Esophagus squamous epithelium (tissue), 5 donors: Measurements from ENCODE around the gene LRCOL1. TPM values are rescaled to one million over a fixed set of nuclear protein-coding genes. Genes with fewer than 3 reads are reported as not detected.
A peak's percentile ranks its signal among the peaks of the same experiment; 100 is the strongest.

ENCODE experiments used
- DNase-seq: peaks from one replicate; lab custom pipeline; 2025; lab: John Stamatoyannopoulos, UW
- H3K27ac ChIP-seq, 4 donors: fragments of 200-600 bp; sonication (generic); one replicate each; pipeline ENCODE4 v1.5.1; 2016 to 2019; ENCODE audit warnings: mild to moderate bottlenecking in 1 of 4
- H3K27me3 ChIP-seq, 4 donors: fragments of 200-600 bp; sonication (generic); 1 replicate in 3 of 4; 2 replicates in 1 of 4; pipeline versions ENCODE4 v1.5.1 to v1.6.0; 2017 to 2021; ENCODE audit warnings: antibody characterized with exemption in 1 of 4
- H3K36me3 ChIP-seq, 3 donors: fragments of 200-600 bp; sonication (generic); one replicate each; pipeline ENCODE4 v1.5.1; 2016 to 2019
- H3K4me1 ChIP-seq, 3 donors: fragments of 200-600 bp; sonication (generic); one replicate each; pipeline ENCODE4 v1.5.1; 2017 to 2019
- H3K4me3 ChIP-seq, 4 donors: fragments of 200-600 bp; sonication (generic); 1 replicate in 3 of 4; 2 replicates in 1 of 4; pipeline ENCODE4 v1.5.1; 2016 to 2019; ENCODE audit warnings: mild to moderate bottlenecking in 2 of 4, moderate library complexity in 1 of 4
- H3K9me3 ChIP-seq, 3 donors: fragments of 200-600 bp; sonication (generic); one replicate each; pipeline ENCODE4 v1.5.1; 2016 to 2019
- POLR2A ChIP-seq, 4 donors: fragments of 450-650 bp; IDR thresholded peaks; one replicate each; pipeline ENCODE4 v1.6.1; 2017; ENCODE audit warnings: antibody characterized with exemption in 4 of 4, mild to moderate bottlenecking in 4 of 4, moderate library complexity in 3 of 4
- WGBS, 2 donors: methylation state at CpG; one replicate each; pipeline ENCODE4 v1.1.5; 2018; 5-methylcytosine and 5-hydroxymethylcytosine counted together
- intact Hi-C: fragments of 100-400 bp; cut with DNase I; formaldehyde crosslinking; loops from one replicate; pipeline ENCODE4 v1.15.0; 2022
- total RNA-seq, 4 donors: library from RNA; depleted of rRNA; stranded (reverse); fragments of >200 nt; gene quantifications; one replicate each; pipeline ENCODE4 v1.1.0, GENCODE V29; 2016
- TF ChIP-seq, protein P1 (sequence below), 6 experiments: fragments of 450-650 bp in 4 of 6; fragments of 200-600 bp in 2 of 6; sonication (generic) in 2 of 6; IDR thresholded peaks; one replicate each; pipeline ENCODE4 v1.5.1; 2016 to 2019; ENCODE audit warnings: antibody characterized with exemption in 6 of 6, mild to moderate bottlenecking in 4 of 6, moderate library complexity in 4 of 6
- donor health status: DM: yes; HTN: yes; CAD: no.

The LRCOL1 gene
- total RNA-seq, 4 donors from 2014 or later: 1.5 TPM; not detected in 3

DNA sequence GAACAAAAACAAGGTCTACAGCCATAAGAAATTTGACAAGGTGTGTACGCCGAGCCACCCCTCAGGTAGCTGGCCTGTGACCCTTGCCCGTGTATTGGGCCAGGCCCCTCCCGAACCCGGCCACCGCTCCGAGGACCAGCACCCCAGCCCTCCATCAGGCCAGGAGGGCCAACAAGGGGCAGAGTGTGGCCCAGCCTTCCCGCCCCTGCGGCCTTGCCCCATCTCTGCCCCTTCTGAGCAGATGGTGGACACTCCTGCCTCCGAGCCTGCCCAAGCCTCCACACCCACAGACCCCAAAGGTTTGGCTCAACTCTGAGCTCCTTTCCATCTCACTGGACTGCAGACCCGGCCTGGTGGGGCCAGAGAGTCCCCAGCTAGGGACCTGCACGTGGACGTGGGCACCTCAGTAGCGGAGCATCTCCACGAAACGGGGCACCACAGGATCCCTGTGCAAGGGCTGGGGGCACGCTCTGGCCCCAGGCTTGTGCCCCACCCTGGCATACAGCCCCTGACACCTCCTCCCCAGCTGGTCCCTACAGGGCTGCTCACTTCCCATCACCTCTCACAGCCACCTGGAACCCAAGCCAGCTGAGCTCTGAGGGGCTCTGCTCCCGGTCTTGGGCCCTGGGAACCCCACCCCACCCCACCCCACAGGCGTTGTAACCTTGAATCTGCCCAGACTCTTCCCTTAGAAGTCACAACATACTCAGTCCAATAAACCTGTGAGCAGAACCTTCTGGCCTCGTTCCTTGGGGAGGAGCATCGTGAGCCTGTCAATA lies 11.5 kb upstream of the LRCOL1 start:
- 78 to 83% methylated on average over 6 to 7 of the region's 21 CpGs for WGBS, 2 donors
- Histone ChIP-seq H3K4me3 (no peak overlapping the region), H3K9me3 (peaks cover 0 to 10% (median 6%) of the 10 kb centered on the region in 3 donors), H3K27me3 (peaks cover 4 to 50% (median 18%) of the 10 kb centered on the region in 4 donors), H3K36me3 (peaks cover 0 to 26% (median 11%) of the 10 kb centered on the region in 3 donors), H3K27ac (peak overlapping the region in 3 of 4 donors; percentile 55 to 73 (median 59)), H3K4me1 (peaks cover 16 to 45% (median 20%) of the 10 kb centered on the region in 3 donors)
- DNase-seq: no peak
- TF ChIP-seq, protein P1, sequence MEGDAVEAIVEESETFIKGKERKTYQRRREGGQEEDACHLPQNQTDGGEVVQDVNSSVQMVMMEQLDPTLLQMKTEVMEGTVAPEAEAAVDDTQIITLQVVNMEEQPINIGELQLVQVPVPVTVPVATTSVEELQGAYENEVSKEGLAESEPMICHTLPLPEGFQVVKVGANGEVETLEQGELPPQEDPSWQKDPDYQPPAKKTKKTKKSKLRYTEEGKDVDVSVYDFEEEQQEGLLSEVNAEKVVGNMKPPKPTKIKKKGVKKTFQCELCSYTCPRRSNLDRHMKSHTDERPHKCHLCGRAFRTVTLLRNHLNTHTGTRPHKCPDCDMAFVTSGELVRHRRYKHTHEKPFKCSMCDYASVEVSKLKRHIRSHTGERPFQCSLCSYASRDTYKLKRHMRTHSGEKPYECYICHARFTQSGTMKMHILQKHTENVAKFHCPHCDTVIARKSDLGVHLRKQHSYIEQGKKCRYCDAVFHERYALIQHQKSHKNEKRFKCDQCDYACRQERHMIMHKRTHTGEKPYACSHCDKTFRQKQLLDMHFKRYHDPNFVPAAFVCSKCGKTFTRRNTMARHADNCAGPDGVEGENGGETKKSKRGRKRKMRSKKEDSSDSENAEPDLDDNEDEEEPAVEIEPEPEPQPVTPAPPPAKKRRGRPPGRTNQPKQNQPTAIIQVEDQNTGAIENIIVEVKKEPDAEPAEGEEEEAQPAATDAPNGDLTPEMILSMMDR (IDR thresholded peaks at IDR 0.05): no peak
- no peak for TF ChIP-seq POLR2A (IDR thresholded peaks at IDR 0.05)
- intact Hi-C loops: no loop called here

DNA sequence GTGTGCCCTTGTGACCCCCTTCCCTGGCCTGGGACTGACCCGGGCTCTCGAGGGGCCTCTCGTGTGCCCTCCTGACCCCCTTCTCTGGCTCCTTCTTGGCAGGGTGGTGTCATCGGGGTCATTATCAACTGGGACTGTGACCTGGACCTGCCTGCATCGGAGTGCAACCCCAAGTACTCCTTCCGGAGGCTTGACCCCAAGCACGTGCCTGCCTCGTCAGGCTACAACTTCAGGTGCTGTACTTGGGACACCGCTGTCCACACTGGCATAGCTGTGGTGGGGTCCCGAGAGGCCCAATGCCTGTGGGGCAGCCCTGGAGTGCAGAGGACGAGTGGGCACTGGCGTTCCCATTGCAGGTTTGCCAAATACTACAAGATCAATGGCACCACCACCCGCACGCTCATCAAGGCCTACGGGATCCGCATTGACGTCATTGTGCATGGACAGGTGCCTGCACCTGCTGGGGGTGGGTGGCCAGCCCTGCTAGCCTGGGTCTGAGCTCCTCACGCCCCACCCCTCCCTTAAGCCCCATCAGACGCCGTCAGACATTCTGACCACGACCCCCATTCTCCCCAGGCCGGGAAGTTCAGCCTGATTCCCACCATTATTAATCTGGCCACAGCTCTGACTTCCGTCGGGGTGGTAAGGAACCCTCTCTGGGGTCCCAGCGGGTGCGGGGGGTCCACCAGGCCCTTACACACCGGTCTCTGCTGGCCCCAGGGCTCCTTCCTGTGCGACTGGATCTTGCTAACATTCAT lies 10.7 kb upstream of the LRCOL1 start:
- H3K27ac ChIP-seq: no peak overlapping the region
- TF ChIP-seq, protein P1 (IDR thresholded peaks at IDR 0.05): no peak
- no peak for TF ChIP-seq POLR2A (IDR thresholded peaks at IDR 0.05)
- 40 to 62% methylated on average over 1 to 10 of the region's 28 CpGs for WGBS, 2 donors
- H3K9me3 ChIP-seq: peaks cover 0 to 17% (median 14%) of the 10 kb centered on the region in 3 donors
- peaks cover 4 to 58% (median 23%) of the 10 kb centered on the region in 4 donors for H3K27me3 ChIP-seq
- no peak for DNase-seq
- H3K4me1 ChIP-seq: peaks cover 16 to 45% (median 20%) of the 10 kb centered on the region in 3 donors
- intact Hi-C loops: no loop called here
- peaks cover 0 to 24% (median 11%) of the 10 kb centered on the region in 3 donors for H3K36me3 ChIP-seq
- no peak overlapping the region for H3K4me3 ChIP-seq

DNA sequence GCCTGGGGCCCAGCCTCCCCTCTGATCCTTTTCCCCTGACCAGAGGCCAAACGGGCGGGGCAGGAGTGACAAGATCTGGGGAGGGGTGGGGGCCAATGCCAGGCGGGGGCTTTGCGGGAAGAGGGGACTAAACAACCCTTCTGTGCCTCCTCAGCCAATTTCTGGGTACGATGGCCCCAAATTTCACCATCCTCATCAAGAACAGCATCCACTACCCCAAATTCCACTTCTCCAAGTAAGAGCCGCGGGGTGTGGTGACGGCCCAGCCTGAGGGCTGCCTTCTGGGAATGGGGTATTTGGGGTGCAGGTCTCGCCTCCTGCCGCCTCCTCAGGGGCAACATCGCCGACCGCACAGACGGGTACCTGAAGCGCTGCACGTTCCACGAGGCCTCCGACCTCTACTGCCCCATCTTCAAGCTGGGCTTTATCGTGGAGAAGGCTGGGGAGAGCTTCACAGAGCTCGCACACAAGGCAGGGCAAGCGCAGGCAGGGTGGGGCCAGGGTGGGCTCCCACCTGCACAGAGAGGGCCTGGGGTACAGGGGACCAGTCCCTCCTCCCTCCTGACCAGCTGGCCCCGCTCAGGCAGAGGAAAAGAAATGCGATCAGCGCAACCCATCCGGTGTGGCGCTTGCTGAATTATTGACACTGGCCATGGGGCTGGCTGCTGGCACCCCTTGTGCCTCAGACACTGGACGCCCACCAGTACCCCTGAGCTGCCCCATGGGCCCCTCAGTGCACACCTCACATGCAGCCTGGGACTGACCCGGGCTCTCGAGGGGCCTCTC lies 9.9 kb upstream of the LRCOL1 start:
- H3K4me1 ChIP-seq: peaks cover 16 to 45% (median 20%) of the 10 kb centered on the region in 3 donors
- intact Hi-C loops: no loop called here
- peaks cover 0 to 16% (median 11%) of the 10 kb centered on the region in 3 donors for H3K36me3 ChIP-seq
- peaks cover 0 to 18% (median 17%) of the 10 kb centered on the region in 3 donors for H3K9me3 ChIP-seq
- no peak overlapping the region for H3K4me3 ChIP-seq
- 51 to 52% methylated on average over 3 to 9 of the region's 29 CpGs for WGBS, 2 donors
- no peak overlapping the region for H3K27ac ChIP-seq
- DNase-seq: no peak
- TF ChIP-seq POLR2A (IDR thresholded peaks at IDR 0.05): no peak
- H3K27me3 ChIP-seq: peaks cover 4 to 66% (median 26%) of the 10 kb centered on the region in 4 donors

DNA sequence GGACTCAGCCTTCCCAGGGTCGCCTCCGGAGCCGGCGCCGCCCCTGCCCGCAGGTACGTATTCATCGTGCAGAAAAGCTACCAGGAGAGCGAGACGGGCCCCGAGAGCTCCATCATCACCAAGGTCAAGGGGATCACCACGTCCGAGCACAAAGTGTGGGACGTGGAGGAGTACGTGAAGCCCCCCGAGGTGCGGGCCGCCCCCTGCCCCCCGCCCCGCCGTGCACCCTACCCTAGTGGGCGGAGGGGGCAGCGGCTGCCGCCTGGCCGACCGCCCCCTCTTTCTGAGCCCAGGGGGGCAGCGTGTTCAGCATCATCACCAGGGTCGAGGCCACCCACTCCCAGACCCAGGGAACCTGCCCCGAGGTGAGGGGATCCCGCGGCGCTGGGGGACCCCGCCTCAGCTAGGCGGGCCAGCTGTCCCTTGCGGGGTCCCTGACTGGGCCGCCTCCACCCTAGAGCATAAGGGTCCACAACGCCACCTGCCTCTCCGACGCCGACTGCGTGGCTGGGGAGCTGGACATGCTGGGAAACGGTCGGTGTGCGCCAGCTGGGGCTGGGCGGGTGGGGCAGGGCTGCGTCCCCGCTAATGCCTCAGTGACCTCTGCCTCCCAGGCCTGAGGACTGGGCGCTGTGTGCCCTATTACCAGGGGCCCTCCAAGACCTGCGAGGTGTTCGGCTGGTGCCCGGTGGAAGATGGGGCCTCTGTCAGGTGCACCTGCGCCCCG lies 9.2 kb upstream of the LRCOL1 start:
- Histone ChIP-seq H3K36me3 (peaks cover 0 to 9% (median 3%) of the 10 kb centered on the region in 3 donors), H3K4me1 (peaks cover 16 to 51% (median 20%) of the 10 kb centered on the region in 3 donors), H3K27ac (peak overlapping the region in 1 of 4 donors; percentile 21), H3K4me3 (peak overlapping the region in 1 of 4 donors; percentile 37), H3K9me3 (peaks cover 0 to 18% (median 17%) of the 10 kb centered on the region in 3 donors), H3K27me3 (peaks cover 4 to 69% (median 28%) of the 10 kb centered on the region in 4 donors)
- intact Hi-C loops: no loop called here
- WGBS, 2 donors: 20% methylated on average over 1 of the region's 53 CpGs; no CpG with 5 or more reads in 1 of the 2 donors
- no peak for DNase-seq
- TF ChIP-seq, protein P1 (IDR thresholded peaks at IDR 0.05): no peak
- no peak for TF ChIP-seq POLR2A (IDR thresholded peaks at IDR 0.05)
